Measurements from ENCODE around the gene CLTA. TPM values are rescaled to one million over a fixed set of nuclear protein-coding genes. Genes with fewer than 3 reads are reported as not detected.
"Not testable (repeated sequence)": the region's sequence is repeated elsewhere in the genome, so short reads cannot be mapped to it uniquely, and the experiment has no call there.

Gene CLTA
- total RNA-seq, 1 donor from 2014 or later: 335 TPM

- Histone ChIP-seq H3K36me3 (ENCODE audit: control insufficient read depth, insufficient read depth, low read length) (no peaks in the 10 kb centered on the region), H3K4me3 (ENCODE audit: low read depth, low read length) (no peak overlapping the region), H3K27me3 (ENCODE audit: control insufficient read depth, insufficient read depth, low read length) (no peaks in the 10 kb centered on the region)
- TF ChIP-seq CTCF (IDR thresholded peaks at IDR 0.05; ENCODE audit: insufficient read depth, low read length, severe bottlenecking): no peak
- DNase-seq (ENCODE audit: low read depth) (no peak), FAIRE-seq (no peak)
Observed at GRCh38 chr9:36154331-36154952, 36.3 kb upstream of the CLTA start.

GRCh38 chr9:36156116-36156515 is 34.6 kb upstream of the CLTA start:
- no peak for TF ChIP-seq CTCF (IDR thresholded peaks at IDR 0.05; ENCODE audit: insufficient read depth, low read length, severe bottlenecking)
- no peak for FAIRE-seq
- H3K4me3 ChIP-seq (ENCODE audit: low read depth, low read length): no peak overlapping the region
- no peak for DNase-seq (ENCODE audit: low read depth)
- no peaks in the 10 kb centered on the region for H3K36me3 ChIP-seq (ENCODE audit: control insufficient read depth, insufficient read depth, low read length)
- no peaks in the 10 kb centered on the region for H3K27me3 ChIP-seq (ENCODE audit: control insufficient read depth, insufficient read depth, low read length)

GRCh38 chr9:36158122-36158521 is 32.6 kb upstream of the CLTA start:
- no peak for TF ChIP-seq CTCF (IDR thresholded peaks at IDR 0.05; ENCODE audit: insufficient read depth, low read length, severe bottlenecking)
- FAIRE-seq: no peak
- H3K4me3 ChIP-seq (ENCODE audit: low read depth, low read length): no peak overlapping the region
- H3K27me3 ChIP-seq (ENCODE audit: control insufficient read depth, insufficient read depth, low read length): no peaks in the 10 kb centered on the region
- DNase-seq (ENCODE audit: low read depth): no peak
- H3K36me3 ChIP-seq (ENCODE audit: control insufficient read depth, insufficient read depth, low read length): no peaks in the 10 kb centered on the region

GRCh38 chr9:36158917-36159316 is 31.8 kb upstream of the CLTA start:
- FAIRE-seq (no peak), DNase-seq (ENCODE audit: low read depth) (no peak)
- TF ChIP-seq CTCF (IDR thresholded peaks at IDR 0.05; ENCODE audit: insufficient read depth, low read length, severe bottlenecking): no peak
- H3K27me3 ChIP-seq (ENCODE audit: control insufficient read depth, insufficient read depth, low read length): no peaks in the 10 kb centered on the region
- no peak overlapping the region for H3K4me3 ChIP-seq (ENCODE audit: low read depth, low read length)
- H3K36me3 ChIP-seq (ENCODE audit: control insufficient read depth, insufficient read depth, low read length): no peaks in the 10 kb centered on the region

GRCh38 chr9:36159509-36159908 is 31.2 kb upstream of the CLTA start:
- DNase-seq (ENCODE audit: low read depth); H3K36me3 ChIP-seq (ENCODE audit: control insufficient read depth, insufficient read depth, low read length); H3K27me3 ChIP-seq (ENCODE audit: control insufficient read depth, insufficient read depth, low read length); FAIRE-seq; H3K4me3 ChIP-seq (ENCODE audit: low read depth, low read length): not testable (repeated sequence)

GRCh38 chr9:36160126-36160525 is 30.6 kb upstream of the CLTA start:
- not testable (repeated sequence) for FAIRE-seq; H3K4me3 ChIP-seq (ENCODE audit: low read depth, low read length); H3K27me3 ChIP-seq (ENCODE audit: control insufficient read depth, insufficient read depth, low read length); DNase-seq (ENCODE audit: low read depth); H3K36me3 ChIP-seq (ENCODE audit: control insufficient read depth, insufficient read depth, low read length)

GRCh38 chr9:36161187-36161586 is 29.5 kb upstream of the CLTA start:
- no peak for DNase-seq (ENCODE audit: low read depth)
- FAIRE-seq: no peak
- peaks cover 1% of the 10 kb centered on the region for H3K27me3 ChIP-seq (ENCODE audit: control insufficient read depth, insufficient read depth, low read length)
- no peak overlapping the region for H3K4me3 ChIP-seq (ENCODE audit: low read depth, low read length)
- TF ChIP-seq CTCF (IDR thresholded peaks at IDR 0.05; ENCODE audit: insufficient read depth, low read length, severe bottlenecking): no peak
- H3K36me3 ChIP-seq (ENCODE audit: control insufficient read depth, insufficient read depth, low read length): no peaks in the 10 kb centered on the region
